ENCODE data around the gene DCAF8.

GRCh38 chr1:160189649-160190625 is 72.4 kb downstream of the DCAF8 start, which contains the start of gene CASQ1:
- TF ChIP-seq CTCF (IDR thresholded peaks at IDR 0.05) (no peak), POLR2A (IDR thresholded peaks at IDR 0.05) (no peak)
